RCC 7860 (cell line): Measurements from ENCODE around the gene CCDC102A.

Experiments used
- DNase-seq: peaks from one replicate; pipeline ENCODE4 v3.0.0-alpha.2; 2015; ENCODE audit warnings: low spot score
- FAIRE-seq: peaks from 2 replicates; lab custom pipeline; 2012; peaks lifted over from hg19 to GRCh38; lab: Jason Lieb, UNC

The CCDC102A gene

DNA sequence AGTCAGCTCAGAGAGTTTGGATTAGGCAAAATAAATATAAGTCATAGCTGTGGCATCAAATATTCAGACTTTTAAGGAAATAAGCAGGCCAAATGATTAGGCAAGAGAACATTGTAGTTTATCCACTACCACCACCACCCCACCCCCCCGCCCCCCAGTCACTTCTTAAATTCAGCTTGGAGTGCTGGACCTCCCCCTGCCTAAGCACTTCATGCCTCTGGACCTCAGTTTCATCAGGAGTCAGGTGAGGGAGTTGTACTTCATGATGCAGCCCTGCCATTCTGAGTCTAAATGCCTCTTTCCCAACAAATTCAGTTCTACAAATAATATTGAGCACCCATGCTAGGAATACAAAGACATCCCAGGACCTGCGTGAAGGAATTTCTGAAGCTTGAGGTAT lies 71.8 kb downstream of the CCDC102A start:
- no peak for FAIRE-seq
- DNase-seq = no peak

DNA sequence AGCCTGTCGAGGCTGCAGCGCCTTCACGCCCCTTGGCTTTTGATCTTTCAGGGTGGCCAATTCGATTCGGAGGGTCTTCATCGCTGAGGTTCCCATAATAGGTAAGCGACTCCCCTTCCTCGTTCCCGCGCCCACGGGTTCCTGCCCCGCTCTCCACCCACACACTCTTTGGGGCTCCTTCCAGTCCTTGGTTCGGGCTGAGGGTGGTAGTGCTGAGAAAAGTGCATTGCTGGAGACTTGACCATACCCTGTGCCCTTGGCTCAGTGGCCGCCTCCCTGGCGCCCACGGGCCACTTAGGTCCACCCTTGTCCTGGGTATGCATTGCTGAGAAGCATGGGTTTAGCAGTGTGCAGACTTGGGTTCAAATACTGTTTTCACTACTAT lies 73.4 kb downstream of the CCDC102A start:
- DNase-seq = no peak
- FAIRE-seq = no peak

DNA sequence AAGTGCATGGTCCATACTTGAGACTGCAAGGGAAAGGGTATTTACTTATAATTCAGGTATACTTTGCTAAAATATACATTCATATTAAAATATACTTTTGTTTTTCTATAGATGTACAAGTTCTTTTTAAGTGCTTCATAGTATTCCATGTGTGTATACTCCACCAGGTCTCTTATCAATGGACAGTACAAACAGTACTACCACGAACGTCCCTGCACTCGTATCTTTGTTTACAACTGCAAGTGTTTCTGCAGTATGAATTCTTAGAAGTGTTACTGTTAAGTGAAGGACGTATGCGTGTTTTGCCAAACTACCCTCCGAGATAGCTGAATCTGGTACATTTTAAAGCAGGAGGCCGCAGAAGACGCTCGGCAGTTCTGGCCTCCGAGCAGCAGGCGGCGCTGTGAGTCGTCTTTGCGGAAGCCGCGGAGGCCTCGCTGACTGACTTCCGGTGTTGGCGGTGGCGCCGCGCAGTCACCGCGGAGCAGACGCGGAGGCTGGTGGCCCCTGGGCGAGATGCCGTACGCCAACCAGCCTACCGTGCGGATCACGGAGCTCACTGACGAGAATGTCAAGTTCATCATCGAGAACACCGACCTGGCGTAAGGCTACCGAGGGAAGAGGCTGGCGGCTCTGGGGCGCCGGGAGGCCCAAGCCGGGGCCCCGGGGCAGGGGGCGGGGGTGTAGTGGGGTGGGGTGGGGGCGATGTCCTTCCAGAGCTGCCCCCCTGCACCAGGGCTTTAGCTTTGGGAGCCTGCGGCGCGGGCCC lies 74.0 kb downstream of the CCDC102A start, which contains the start of gene POLR2C:
Gene POLR2C, plus strand, starts transcription at position 471 of the 769 bp plus-strand sequence. Its CDS starts 46 bp downstream, at position 517.
- FAIRE-seq = no peak

More for the DNA sequence above, 74.0 kb downstream of the CCDC102A start, which contains the start of gene POLR2C:
- peak; percentile 66 for DNase-seq
